Natural killer cell treated with Interleukin-12 subunit alpha and Interleukin-12 subunit beta and Interleukin-15 and Interleukin-18, amount 100 ng/mL, for 72 hours (primary cell): Measurements from ENCODE around the gene DNAH14. TPM values are rescaled to one million over a fixed set of nuclear protein-coding genes. Genes with fewer than 3 reads are reported as not detected.
"Not testable (repeated sequence)": the region's sequence is repeated elsewhere in the genome, so short reads cannot be mapped to it uniquely, and the experiment has no call there.

Experiments
- ATAC-seq, 2 donors: fragments of 150-1000 bp; cut with Tn5 transposase in 1 of 2; sonication (Bioruptor Pico), chemical (Tn5 transposase) in 1 of 2; 2 replicates each; pipeline ENCODE4 v1.10.0; 2021
- DNase-seq: peaks from one replicate; pipeline ENCODE4 v3.0.0; 2022; ENCODE audit warnings: low spot score
- H3K27ac Mint-ChIP-seq, 2 donors: 1 replicate in 1 of 2; 2 replicates in 1 of 2; pipeline ENCODE4 v1.8.0; 2022; ENCODE audit warnings: mixed read lengths in 2 of 2, mild to moderate bottlenecking in 1 of 2, moderate library complexity in 1 of 2
- H3K27me3 Mint-ChIP-seq, 2 donors: 1 replicate in 1 of 2; 2 replicates in 1 of 2; pipeline ENCODE4 v1.8.0; 2022; ENCODE audit warnings: mixed read lengths in 2 of 2
- H3K36me3 Mint-ChIP-seq: one replicate; pipeline ENCODE4 v1.8.0; 2022; ENCODE audit warnings: mixed read lengths
- H3K4me1 Mint-ChIP-seq, 2 donors: 1 replicate in 1 of 2; 2 replicates in 1 of 2; pipeline ENCODE4 v1.8.0; 2022; ENCODE audit warnings: low read depth in 2 of 2, mixed read lengths in 2 of 2, mild to moderate bottlenecking in 1 of 2
- H3K4me3 Mint-ChIP-seq: one replicate; pipeline ENCODE4 v1.8.0; 2022; ENCODE audit warnings: mixed read lengths
- H3K9me3 Mint-ChIP-seq: 2 replicates; pipeline ENCODE4 v1.8.0; 2022; ENCODE audit warnings: mixed read lengths
- total RNA-seq, 2 donors: library from RNA; stranded (reverse); gene quantifications; one replicate each; pipeline ENCODE4 v1.2.3, GENCODE V29; 2022

The DNAH14 gene
- total RNA-seq, 2 donors from 2014 or later = 1.4 to 1.7 TPM

GRCh38 chr1:225373155-225373554 is 443.7 kb downstream of the DNAH14 start:
- no peaks in the 10 kb centered on the region for H3K9me3 Mint-ChIP-seq
- no peaks in the 10 kb centered on the region for H3K36me3 Mint-ChIP-seq
- H3K27me3 Mint-ChIP-seq = no peaks in the 10 kb centered on the region
- H3K27ac Mint-ChIP-seq = no peak overlapping the region
- no peak overlapping the region for H3K4me3 Mint-ChIP-seq
- DNase-seq (no peak), ATAC-seq (no peak)
- H3K4me1 Mint-ChIP-seq = no peaks in the 10 kb centered on the region

- H3K36me3 Mint-ChIP-seq = no peaks in the 10 kb centered on the region
- H3K27ac Mint-ChIP-seq = no peak overlapping the region
- DNase-seq = no peak
- H3K27me3 Mint-ChIP-seq = no peaks in the 10 kb centered on the region
- peaks cover 0 to 2% of the 10 kb centered on the region in 2 donors for H3K4me1 Mint-ChIP-seq
- no peak overlapping the region for H3K4me3 Mint-ChIP-seq
- no peaks in the 10 kb centered on the region for H3K9me3 Mint-ChIP-seq
- no peak for ATAC-seq
Observed at GRCh38 chr1:225374996-225375395, 445.5 kb downstream of the DNAH14 start.

- no peak overlapping the region for H3K4me3 Mint-ChIP-seq
- peaks cover 1% of the 10 kb centered on the region for H3K36me3 Mint-ChIP-seq
- no peaks in the 10 kb centered on the region for H3K27me3 Mint-ChIP-seq
- DNase-seq (no peak), ATAC-seq (no peak)
- no peak overlapping the region for H3K27ac Mint-ChIP-seq
- H3K9me3 Mint-ChIP-seq = no peaks in the 10 kb centered on the region
- H3K4me1 Mint-ChIP-seq = peaks cover 0 to 4% of the 10 kb centered on the region in 2 donors
Observed at GRCh38 chr1:225378880-225379279, 449.4 kb downstream of the DNAH14 start.

GRCh38 chr1:225380691-225381090 is 451.2 kb downstream of the DNAH14 start:
- no peak for ATAC-seq
- peaks cover 0 to 4% of the 10 kb centered on the region in 2 donors for H3K4me1 Mint-ChIP-seq
- H3K9me3 Mint-ChIP-seq = no peaks in the 10 kb centered on the region
- no peak overlapping the region for H3K27ac Mint-ChIP-seq
- H3K36me3 Mint-ChIP-seq = peaks cover 4% of the 10 kb centered on the region
- H3K27me3 Mint-ChIP-seq = no peaks in the 10 kb centered on the region
- DNase-seq = no peak
- no peak overlapping the region for H3K4me3 Mint-ChIP-seq

GRCh38 chr1:225386860-225387259 is 457.4 kb downstream of the DNAH14 start:
- DNase-seq, H3K27ac Mint-ChIP-seq, H3K36me3 Mint-ChIP-seq, H3K4me3 Mint-ChIP-seq, H3K4me1 Mint-ChIP-seq, H3K27me3 Mint-ChIP-seq, H3K9me3 Mint-ChIP-seq, ATAC-seq: not testable (repeated sequence)

- Mint-ChIP-seq H3K27me3 (no peaks in the 10 kb centered on the region), H3K36me3 (peaks cover 4% of the 10 kb centered on the region), H3K9me3 (no peaks in the 10 kb centered on the region), H3K27ac (no peak overlapping the region), H3K4me1 (no peaks in the 10 kb centered on the region), H3K4me3 (no peak overlapping the region)
- no peak for ATAC-seq
- no peak for DNase-seq
Observed at GRCh38 chr1:225388372-225388771, 458.9 kb downstream of the DNAH14 start.

- Mint-ChIP-seq H3K36me3 (no peaks in the 10 kb centered on the region), H3K9me3 (no peaks in the 10 kb centered on the region), H3K27me3 (no peaks in the 10 kb centered on the region), H3K4me1 (no peaks in the 10 kb centered on the region), H3K4me3 (no peak overlapping the region), H3K27ac (no peak overlapping the region)
- DNase-seq (no peak), ATAC-seq (no peak)
Observed at GRCh38 chr1:225389843-225390242, 460.4 kb downstream of the DNAH14 start.

GRCh38 chr1:225396357-225396756 is 466.9 kb downstream of the DNAH14 start:
- Mint-ChIP-seq H3K4me3 (no peak overlapping the region), H3K4me1 (peaks cover 0 to 2% of the 10 kb centered on the region in 2 donors), H3K36me3 (peaks cover 11% of the 10 kb centered on the region), H3K27me3 (no peaks in the 10 kb centered on the region), H3K27ac (peak overlapping the region in 1 of 2 donors; percentile 17), H3K9me3 (no peaks in the 10 kb centered on the region)
- DNase-seq (no peak), ATAC-seq (no peak)

- ATAC-seq = no peak
- Mint-ChIP-seq H3K27ac (no peak overlapping the region), H3K4me1 (peaks cover 6 to 9% of the 10 kb centered on the region in 2 donors), H3K9me3 (no peaks in the 10 kb centered on the region), H3K36me3 (peaks cover 25% of the 10 kb centered on the region), H3K4me3 (no peak overlapping the region), H3K27me3 (no peaks in the 10 kb centered on the region)
- DNase-seq = no peak
Observed at GRCh38 chr1:225400968-225401367, 471.5 kb downstream of the DNAH14 start.

- DNase-seq (no peak), ATAC-seq (peak in 1 of 2 donors; percentile 24)
- peaks cover 15 to 17% of the 10 kb centered on the region in 2 donors for H3K4me1 Mint-ChIP-seq
- peaks cover 22% of the 10 kb centered on the region for H3K36me3 Mint-ChIP-seq
- no peaks in the 10 kb centered on the region for H3K9me3 Mint-ChIP-seq
- H3K4me3 Mint-ChIP-seq = no peak overlapping the region
- H3K27me3 Mint-ChIP-seq = no peaks in the 10 kb centered on the region
- peak overlapping the region in 1 of 2 donors; percentile 29 for H3K27ac Mint-ChIP-seq
Observed at GRCh38 chr1:225406976-225407725, 477.7 kb downstream of the DNAH14 start.

- H3K27ac Mint-ChIP-seq = no peak overlapping the region
- H3K4me3 Mint-ChIP-seq = no peak overlapping the region
- H3K9me3 Mint-ChIP-seq = no peaks in the 10 kb centered on the region
- H3K36me3 Mint-ChIP-seq = peaks cover 22% of the 10 kb centered on the region
- ATAC-seq = no peak
- DNase-seq = no peak
- peaks cover 15 to 17% of the 10 kb centered on the region in 2 donors for H3K4me1 Mint-ChIP-seq
- H3K27me3 Mint-ChIP-seq = no peaks in the 10 kb centered on the region
Observed at GRCh38 chr1:225407755-225408154, 478.3 kb downstream of the DNAH14 start.

- no peaks in the 10 kb centered on the region for H3K27me3 Mint-ChIP-seq
- no peak overlapping the region for H3K27ac Mint-ChIP-seq
- H3K4me1 Mint-ChIP-seq = peaks cover 15 to 17% of the 10 kb centered on the region in 2 donors
- DNase-seq (no peak), ATAC-seq (no peak)
- H3K9me3 Mint-ChIP-seq = no peaks in the 10 kb centered on the region
- peaks cover 22% of the 10 kb centered on the region for H3K36me3 Mint-ChIP-seq
- no peak overlapping the region for H3K4me3 Mint-ChIP-seq
Observed at GRCh38 chr1:225408249-225408648, 478.8 kb downstream of the DNAH14 start.

- peaks cover 22% of the 10 kb centered on the region for H3K36me3 Mint-ChIP-seq
- peaks cover 15 to 17% of the 10 kb centered on the region in 2 donors for H3K4me1 Mint-ChIP-seq
- DNase-seq = no peak
- H3K4me3 Mint-ChIP-seq = no peak overlapping the region
- H3K27ac Mint-ChIP-seq = no peak overlapping the region
- H3K27me3 Mint-ChIP-seq = no peaks in the 10 kb centered on the region
- no peak for ATAC-seq
- H3K9me3 Mint-ChIP-seq = no peaks in the 10 kb centered on the region
Observed at GRCh38 chr1:225409051-225409450, 479.6 kb downstream of the DNAH14 start.

- DNase-seq (no peak), ATAC-seq (no peak)
- H3K4me1 Mint-ChIP-seq = peaks cover 17 to 18% of the 10 kb centered on the region in 2 donors
- H3K36me3 Mint-ChIP-seq = peaks cover 26% of the 10 kb centered on the region
- H3K9me3 Mint-ChIP-seq = no peaks in the 10 kb centered on the region
- no peak overlapping the region for H3K27ac Mint-ChIP-seq
- H3K4me3 Mint-ChIP-seq = no peak overlapping the region
- no peaks in the 10 kb centered on the region for H3K27me3 Mint-ChIP-seq
Observed at GRCh38 chr1:225410036-225410435, 480.6 kb downstream of the DNAH14 start.

GRCh38 chr1:225412321-225412720 is 482.8 kb downstream of the DNAH14 start:
- DNase-seq (no peak), ATAC-seq (no peak)
- Mint-ChIP-seq H3K9me3 (no peaks in the 10 kb centered on the region), H3K27me3 (no peaks in the 10 kb centered on the region), H3K4me1 (peaks cover 12 to 14% of the 10 kb centered on the region in 2 donors), H3K27ac (no peak overlapping the region), H3K4me3 (no peak overlapping the region), H3K36me3 (peaks cover 19% of the 10 kb centered on the region)
